ENCODE data around the gene RFTN1. TPM values are rescaled to one million over a fixed set of nuclear protein-coding genes. Genes with fewer than 3 reads are reported as not detected.

The RFTN1 gene
- total and polyA plus RNA-seq, 2 donors (not counting 1 experiment from before 2014, with no cell fraction given): 32.4 to 156 TPM

DNA sequence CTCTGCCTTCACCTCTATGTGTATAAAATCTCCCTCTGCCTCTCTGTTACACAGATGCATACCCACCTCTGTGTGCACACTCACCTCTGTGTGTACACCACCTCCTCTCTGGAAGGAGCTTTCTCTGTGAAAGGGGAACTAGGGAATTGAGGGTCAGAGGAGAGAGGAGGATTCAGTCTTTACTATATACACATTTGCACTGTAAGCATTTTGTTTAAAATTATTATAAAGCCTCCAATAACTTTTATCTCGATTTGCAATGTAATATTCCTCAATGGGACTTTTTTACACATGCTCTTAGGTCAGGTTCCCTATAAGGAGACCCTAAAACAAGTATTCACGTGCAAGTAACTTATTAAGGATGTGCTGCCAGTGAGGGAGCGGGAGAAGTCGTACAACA, 166.0 kb downstream of the RFTN1 start:
- WGBS (ENCODE audit: insufficient coverage): no CpG with 5 or more reads among the region's 4 CpGs
- ATAC-seq (ENCODE audit: low read depth) (no peak), DNase-seq (no peak)
- ChIA-PET CTCF (no interaction called here), POLR2A (no interaction called here)
- H3K27ac Mint-ChIP-seq: no peak overlapping the region
- peaks cover 8% of the 10 kb centered on the region for H3K4me1 Mint-ChIP-seq
- H3K27me3 Mint-ChIP-seq: no peaks in the 10 kb centered on the region
- Histone ChIP-seq H3K79me2 (ENCODE audit: control insufficient read depth, insufficient read depth, low read length) (peaks cover 73% of the 10 kb centered on the region), H3K27me3 (replicated peaks in 1 of 4; ENCODE audit: control extremely low read depth in 1 of 4, control insufficient read depth in 3 of 4, insufficient read depth in 4 of 4, low read length in 3 of 4) (no peaks in the 10 kb centered on the region), H3K36me3 (replicated peaks in 1 of 2; ENCODE audit: control extremely low read depth in 1 of 2, control insufficient read depth in 1 of 2, extremely low read depth in 1 of 2, insufficient read depth in 2 of 2, low read length in 1 of 2) (peaks cover 7 to 73% of the 10 kb centered on the region in 2 experiments), H3K9me3 (ENCODE audit: control extremely low read depth in 1 of 3, control insufficient read depth in 2 of 3, insufficient read depth in 1 of 3, low read length in 2 of 3) (peaks cover 0 to 3% (median 0%) of the 10 kb centered on the region in 3 donors), H3K4me1 (ENCODE audit: control insufficient read depth in 2 of 2, insufficient read depth in 2 of 2, low read length in 2 of 2) (peaks cover 3 to 7% of the 10 kb centered on the region in 2 donors), H3K4me3 (ENCODE audit: control extremely low read depth in 1 of 5, extremely low read depth in 1 of 5, insufficient read depth in 1 of 5, low read depth in 2 of 5, low read length in 4 of 5) (no peak overlapping the region), H2AFZ (ENCODE audit: insufficient read depth, low read depth, low read length, poor library complexity, severe bottlenecking) (no peak overlapping the region), H4K20me1 (ENCODE audit: control insufficient read depth, insufficient read depth, low read length, poor library complexity, severe bottlenecking) (peaks cover 13% of the 10 kb centered on the region), H3K9ac (ENCODE audit: low read length) (no peak overlapping the region), H3K27ac (ENCODE audit: low read length in 2 of 2) (no peak overlapping the region), H3K4me2 (replicated peaks; ENCODE audit: low read depth, low read length, poor library complexity, severe bottlenecking) (no peak overlapping the region)
- H3K9me3 Mint-ChIP-seq (ENCODE audit: insufficient read depth): no peaks in the 10 kb centered on the region
- no peak overlapping the region for H3K4me3 Mint-ChIP-seq
- intact Hi-C loops (cut with micrococcal nuclease): no loop called here
- no peak for TF ChIP-seq EZH2 (IDR thresholded peaks at IDR 0.05; ENCODE audit: borderline replicate concordance, insufficient read depth, low read depth, low read length, poor library complexity, severe bottlenecking)
- TF ChIP-seq, protein P1, sequence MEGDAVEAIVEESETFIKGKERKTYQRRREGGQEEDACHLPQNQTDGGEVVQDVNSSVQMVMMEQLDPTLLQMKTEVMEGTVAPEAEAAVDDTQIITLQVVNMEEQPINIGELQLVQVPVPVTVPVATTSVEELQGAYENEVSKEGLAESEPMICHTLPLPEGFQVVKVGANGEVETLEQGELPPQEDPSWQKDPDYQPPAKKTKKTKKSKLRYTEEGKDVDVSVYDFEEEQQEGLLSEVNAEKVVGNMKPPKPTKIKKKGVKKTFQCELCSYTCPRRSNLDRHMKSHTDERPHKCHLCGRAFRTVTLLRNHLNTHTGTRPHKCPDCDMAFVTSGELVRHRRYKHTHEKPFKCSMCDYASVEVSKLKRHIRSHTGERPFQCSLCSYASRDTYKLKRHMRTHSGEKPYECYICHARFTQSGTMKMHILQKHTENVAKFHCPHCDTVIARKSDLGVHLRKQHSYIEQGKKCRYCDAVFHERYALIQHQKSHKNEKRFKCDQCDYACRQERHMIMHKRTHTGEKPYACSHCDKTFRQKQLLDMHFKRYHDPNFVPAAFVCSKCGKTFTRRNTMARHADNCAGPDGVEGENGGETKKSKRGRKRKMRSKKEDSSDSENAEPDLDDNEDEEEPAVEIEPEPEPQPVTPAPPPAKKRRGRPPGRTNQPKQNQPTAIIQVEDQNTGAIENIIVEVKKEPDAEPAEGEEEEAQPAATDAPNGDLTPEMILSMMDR (IDR thresholded peaks at IDR 0.05): no peak

DNA sequence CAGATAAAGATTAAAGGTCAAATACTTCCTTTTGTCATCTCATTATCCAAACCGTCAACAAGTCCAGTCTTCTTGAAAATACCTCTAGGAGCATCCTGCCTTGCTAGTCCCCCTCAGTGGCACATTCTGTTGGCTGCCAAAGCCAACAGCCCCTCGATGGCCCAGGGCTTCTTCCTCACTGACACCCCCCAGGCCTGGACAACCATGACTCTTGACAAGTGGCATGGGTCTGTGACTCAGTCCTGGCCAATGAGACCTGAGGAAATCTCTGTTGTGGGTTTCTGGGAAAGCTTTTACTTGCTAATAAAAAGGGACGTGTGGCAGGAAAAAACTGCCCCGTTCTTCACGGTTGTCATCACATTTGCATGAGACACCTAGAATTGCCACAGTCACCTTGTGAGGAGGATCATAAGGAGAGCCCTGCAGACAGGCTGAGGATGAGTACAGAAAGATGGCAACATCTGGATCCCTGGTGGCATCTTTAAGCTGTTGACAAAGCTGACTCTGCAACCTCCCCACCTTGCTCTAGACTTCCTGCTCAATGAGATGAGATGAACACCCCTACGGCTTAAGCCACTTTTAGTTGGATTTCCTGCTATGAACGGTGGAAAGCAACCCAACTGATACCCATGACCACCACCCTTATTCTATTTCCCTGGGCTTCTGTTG, 167.0 kb downstream of the RFTN1 start:
- no peak for DNase-seq
- H3K27me3 ChIP-seq (replicated peaks in 1 of 4; ENCODE audit: control extremely low read depth in 1 of 4, control insufficient read depth in 3 of 4, insufficient read depth in 4 of 4, low read length in 3 of 4): no peaks in the 10 kb centered on the region
- H3K4me2 ChIP-seq (replicated peaks; ENCODE audit: low read depth, low read length, poor library complexity, severe bottlenecking): no peak overlapping the region
- H3K27ac ChIP-seq (ENCODE audit: low read length in 2 of 2): no peak overlapping the region
- H3K79me2 ChIP-seq (ENCODE audit: control insufficient read depth, insufficient read depth, low read length): peaks cover 78% of the 10 kb centered on the region
- no peak overlapping the region for H3K4me3 ChIP-seq (ENCODE audit: control extremely low read depth in 1 of 5, extremely low read depth in 1 of 5, insufficient read depth in 1 of 5, low read depth in 2 of 5, low read length in 4 of 5)
- intact Hi-C loops (cut with micrococcal nuclease): no loop called here
- no peak overlapping the region for H2AFZ ChIP-seq (ENCODE audit: insufficient read depth, low read depth, low read length, poor library complexity, severe bottlenecking)
- Mint-ChIP-seq H3K9me3 (ENCODE audit: insufficient read depth) (no peaks in the 10 kb centered on the region), H3K4me1 (peaks cover 8% of the 10 kb centered on the region), H3K27ac (no peak overlapping the region), H3K4me3 (no peak overlapping the region), H3K27me3 (no peaks in the 10 kb centered on the region)
- peaks cover 0 to 3% (median 0%) of the 10 kb centered on the region in 3 donors for H3K9me3 ChIP-seq (ENCODE audit: control extremely low read depth in 1 of 3, control insufficient read depth in 2 of 3, insufficient read depth in 1 of 3, low read length in 2 of 3)
- 78% methylated on average over 7 of the region's 7 CpGs for WGBS (ENCODE audit: insufficient coverage)
- ChIA-PET CTCF (no interaction called here), POLR2A (no interaction called here)
- no peak for TF ChIP-seq EZH2 (IDR thresholded peaks at IDR 0.05; ENCODE audit: borderline replicate concordance, insufficient read depth, low read depth, low read length, poor library complexity, severe bottlenecking)
- TF ChIP-seq, protein P1 (IDR thresholded peaks at IDR 0.05): no peak
- peaks cover 9% of the 10 kb centered on the region for H4K20me1 ChIP-seq (ENCODE audit: control insufficient read depth, insufficient read depth, low read length, poor library complexity, severe bottlenecking)
- ATAC-seq (ENCODE audit: low read depth): no peak
- H3K4me1 ChIP-seq (ENCODE audit: control insufficient read depth in 2 of 2, insufficient read depth in 2 of 2, low read length in 2 of 2): peaks cover 3 to 7% of the 10 kb centered on the region in 2 donors
- peaks cover 4 to 64% of the 10 kb centered on the region in 2 experiments for H3K36me3 ChIP-seq (replicated peaks in 1 of 2; ENCODE audit: control extremely low read depth in 1 of 2, control insufficient read depth in 1 of 2, extremely low read depth in 1 of 2, insufficient read depth in 2 of 2, low read length in 1 of 2)
- no peak overlapping the region for H3K9ac ChIP-seq (ENCODE audit: low read length)
